IMR-90 (cell line): ENCODE measurements around the gene CHAF1B. TPM values are rescaled to one million over a fixed set of nuclear protein-coding genes. Genes with fewer than 3 reads are reported as not detected.

ENCODE experiments used
- ATAC-seq: fragments of 200-7000 bp; cut with Tn5 transposase; 2 replicates; pipeline ENCODE4 v1.9.1; 2020; ENCODE audit warnings: low read depth, mild to moderate bottlenecking, moderate library complexity
- BruUV-seq: library from RNA; stranded (reverse); fragments of 400-500 nt; replicated peaks from 2 replicates; lab custom pipeline; 2021; lab: Mats Ljungman, UMichigan
- CTCF ChIA-PET: fragments of 300-600 bp; formaldehyde crosslinking; extraction: SDS; loops from one replicate; lab custom pipeline; 2021; ENCODE audit warnings: antibody characterized with exemption; lab: Yijun Ruan, JAX
- POLR2A ChIA-PET: fragments of 300-600 bp; sonication (Branson Sonifier 250); formaldehyde crosslinking; loops from one replicate; lab custom pipeline; 2022; ENCODE audit warnings: antibody characterized with exemption; ENCODE audit not compliant: unreplicated experiment; lab: Charles Lee
- DNase-seq: peaks from one replicate; pipeline ENCODE4 v3.0.0; 2013
- H2AFZ ChIP-seq: replicated peaks from 2 replicates; pipeline ENCODE3; 2013; ENCODE audit warnings: low read length, mild to moderate bottlenecking; ENCODE audit not compliant: poor library complexity
- H2AK5ac ChIP-seq: 2 replicates; pipeline ENCODE4 v1.6.1; 2013; ENCODE audit warnings: low read depth, low read length, inconsistent platforms
- H2AK9ac ChIP-seq: replicated peaks from 2 replicates; pipeline ENCODE3; 2013; ENCODE audit warnings: mild to moderate bottlenecking, low read depth, low read length, moderate library complexity; ENCODE audit not compliant: poor library complexity
- H2BK120ac ChIP-seq: 2 replicates; pipeline ENCODE4 v1.6.1; 2013; ENCODE audit warnings: low read depth, low read length, inconsistent platforms
- H2BK15ac ChIP-seq: 3 replicates; pipeline ENCODE4 v1.6.1; 2013; ENCODE audit warnings: low read depth, low read length, inconsistent platforms
- H2BK20ac ChIP-seq: 2 replicates; pipeline ENCODE4 v1.6.1; 2013; ENCODE audit warnings: low read depth, mild to moderate bottlenecking, inconsistent platforms, low read length, moderate library complexity
- H2BK5ac ChIP-seq: 2 replicates; pipeline ENCODE4 v1.6.1; 2013; ENCODE audit warnings: mild to moderate bottlenecking, low read depth, low read length, inconsistent platforms; ENCODE audit not compliant: poor library complexity, severe bottlenecking
- H3K14ac ChIP-seq: replicated peaks from 2 replicates; pipeline ENCODE4 v1.6.1; 2013; ENCODE audit warnings: low read depth, low read length, inconsistent platforms
- H3K18ac ChIP-seq: 2 replicates; pipeline ENCODE4 v1.6.1; 2013; ENCODE audit warnings: low read depth, low read length, control low read depth
- H3K23ac ChIP-seq: 2 replicates; pipeline ENCODE4 v1.6.1; 2013; ENCODE audit warnings: low read depth, low read length, inconsistent platforms
- H3K27ac ChIP-seq: 2 replicates; pipeline ENCODE4 v1.5.1; 2013; ENCODE audit warnings: mild to moderate bottlenecking, control low read depth, low read length; ENCODE audit not compliant: insufficient read depth
- H3K27me3 ChIP-seq: 2 replicates; pipeline ENCODE4 v1.6.1; 2013; ENCODE audit warnings: low read length; ENCODE audit not compliant: control insufficient read depth, insufficient read depth
- H3K36me3 ChIP-seq: 2 replicates; pipeline ENCODE4 v1.6.1; 2013; ENCODE audit warnings: low read length, mixed read lengths; ENCODE audit not compliant: control insufficient read depth, insufficient read depth
- H3K4ac ChIP-seq: 2 replicates; pipeline ENCODE4 v1.6.1; 2013; ENCODE audit warnings: low read depth, low read length, inconsistent platforms
- H3K4me1 ChIP-seq: 2 replicates; pipeline ENCODE4 v1.6.1; 2013; ENCODE audit warnings: low read length, mixed read lengths; ENCODE audit not compliant: control insufficient read depth, insufficient read depth
- H3K4me2 ChIP-seq: 2 replicates; pipeline ENCODE4 v1.6.1; 2013; ENCODE audit warnings: low read depth, mild to moderate bottlenecking, control low read depth, low read length, moderate library complexity
- H3K4me3 ChIP-seq: 2 replicates; pipeline ENCODE4 v1.5.1; 2013; ENCODE audit warnings: low read depth, mild to moderate bottlenecking, control low read depth, low read length, moderate library complexity; ENCODE audit not compliant: insufficient read depth
- H3K56ac ChIP-seq: 2 replicates; pipeline ENCODE4 v1.6.1; 2013; ENCODE audit warnings: low read length, inconsistent platforms; ENCODE audit not compliant: insufficient read depth; ENCODE audit errors: extremely low read depth
- H3K79me1 ChIP-seq, 2 experiments: 2 replicates each; pipeline ENCODE4 v1.6.1; 2013; ENCODE audit warnings: low read length in 2 of 2, inconsistent platforms in 1 of 2, low read depth in 1 of 2
- H3K9ac ChIP-seq: 2 replicates; pipeline ENCODE4 v1.6.1; 2013; ENCODE audit warnings: low read depth, low read length, control low read depth
- H3K9me1 ChIP-seq: 2 replicates; pipeline ENCODE4 v1.6.1; 2013; ENCODE audit warnings: low read length, inconsistent platforms; ENCODE audit not compliant: insufficient read depth
- H3K9me3 ChIP-seq: 2 replicates; pipeline ENCODE4 v1.6.1; 2013; ENCODE audit warnings: low read length; ENCODE audit not compliant: control insufficient read depth, insufficient read depth
- H4K20me1 ChIP-seq: 2 replicates; pipeline ENCODE4 v1.6.1; 2013; ENCODE audit warnings: low read length, inconsistent platforms; ENCODE audit not compliant: insufficient read depth
- H4K5ac ChIP-seq: 2 replicates; pipeline ENCODE4 v1.6.1; 2013; ENCODE audit warnings: mild to moderate bottlenecking, low read depth, low read length, control low read depth
- H4K8ac ChIP-seq, 2 experiments: 2 replicates each; pipeline ENCODE4 v1.6.1; 2013; ENCODE audit warnings: low read depth in 2 of 2, low read length in 2 of 2, control low read depth in 1 of 2, inconsistent platforms in 1 of 2
- H4K91ac ChIP-seq: 2 replicates; pipeline ENCODE4 v1.6.1; 2013; ENCODE audit warnings: low read depth, low read length, inconsistent platforms; ENCODE audit not compliant: insufficient read depth
- BHLHE40 ChIP-seq: fragments of 150-350 bp; IDR thresholded peaks from 2 replicates; pipeline ENCODE4 v1.6.1; 2016; ENCODE audit warnings: mild to moderate bottlenecking, low read depth, low read length
- CHD1 ChIP-seq: IDR thresholded peaks from 2 replicates; pipeline ENCODE4 v1.6.1; 2012; ENCODE audit warnings: low read depth, low read length, improper control_type of control experiment
- FOS ChIP-seq: fragments of 150-350 bp; IDR thresholded peaks from 2 replicates; pipeline ENCODE4 v1.6.1; 2016; ENCODE audit warnings: low read depth, low read length
- MAFK ChIP-seq: IDR thresholded peaks from 2 replicates; pipeline ENCODE4 v1.6.1; 2012; ENCODE audit warnings: low read depth, low read length, improper control_type of control experiment
- MXI1 ChIP-seq: IDR thresholded peaks from 2 replicates; pipeline ENCODE4 v1.6.1; 2012; ENCODE audit warnings: low read depth, mild to moderate bottlenecking, low read length, moderate library complexity, borderline replicate concordance
- NFE2L2 ChIP-seq: fragments of 150-350 bp; IDR thresholded peaks from 2 replicates; pipeline ENCODE4 v1.6.1; 2016; ENCODE audit warnings: low read depth, mild to moderate bottlenecking, low read length
- RAD21 ChIP-seq: IDR thresholded peaks from 2 replicates; pipeline ENCODE4 v1.6.1; 2012; ENCODE audit warnings: low read length, improper control_type of control experiment
- RCOR1 ChIP-seq: IDR thresholded peaks from 2 replicates; pipeline ENCODE4 v1.6.1; 2012; ENCODE audit warnings: mild to moderate bottlenecking, low read length, improper control_type of control experiment; ENCODE audit not compliant: insufficient replicate concordance
- RFX5 ChIP-seq: IDR thresholded peaks from 2 replicates; pipeline ENCODE4 v1.8.0; 2012; ENCODE audit warnings: low read depth, mild to moderate bottlenecking, low read length, moderate library complexity
- SMC3 ChIP-seq: fragments of 150-350 bp; IDR thresholded peaks from 2 replicates; pipeline ENCODE4 v1.6.1; 2016; ENCODE audit warnings: low read depth, mild to moderate bottlenecking, antibody characterized with exemption, low read length, moderate library complexity
- WGBS, 2 experiments: methylation state at CpG; one replicate each; pipeline versions ENCODE4 v1.1.5 to v1.1.7; 2013; ENCODE audit warnings: missing lambda C conversion rate in 2 of 2; ENCODE audit not compliant: insufficient read length in 1 of 2; ENCODE audit errors: extremely low coverage in 2 of 2; 5-methylcytosine and 5-hydroxymethylcytosine counted together
- dilution Hi-C: fragments of 300-500 bp; cut with HindIII; formaldehyde crosslinking; loops from one replicate; pipeline ENCODE4 v1.14.3; 2018; ENCODE audit warnings: low sequenced_read_pairs; ENCODE audit not compliant: unreplicated experiment
- in situ Hi-C: fragments of 300-500 bp; cut with MboI; formaldehyde crosslinking; loops from 3 replicates; pipeline ENCODE4 v1.14.3; 2019; ENCODE audit warnings: low sequenced_read_pairs, inconsistent platforms, mixed read lengths
- intact Hi-C: fragments of 100-400 bp; cut with micrococcal nuclease; formaldehyde crosslinking; loops from 2 replicates; pipeline ENCODE4 v1.10.0; 2022
- polyA plus RNA-seq, 3 experiments: library from polyadenylated mRNA; depleted of rRNA; stranded (reverse); fragments of >200 nt; gene quantifications; 2 replicates each; pipeline ENCODE4 v1.2.3, GENCODE V29; 2012; ENCODE audit warnings: low replicate concordance in 1 of 3
- total RNA-seq: library from RNA; depleted of rRNA; stranded (reverse); fragments of >200 nt; gene quantifications from 2 replicates; pipeline ENCODE4 v1.2.3, GENCODE V29; 2012
- TF ChIP-seq, protein P1 (sequence below): fragments of 150-350 bp; IDR thresholded peaks from 2 replicates; pipeline ENCODE4 v1.6.1; 2017; ENCODE audit warnings: mild to moderate bottlenecking, antibody characterized with exemption, low read length, low read depth
- TF ChIP-seq, protein P2 (sequence below): conservative IDR thresholded peaks from 2 replicates; pipeline ENCODE4 v1.5.1; 2012; ENCODE audit warnings: mild to moderate bottlenecking, low read depth, low read length, improper control_type of control experiment

CHAF1B gene
- total and polyA plus RNA-seq, 2 of the 4 experiments (the other 2 are of a cell fraction), result 4.5 to 6.4 TPM

DNA sequence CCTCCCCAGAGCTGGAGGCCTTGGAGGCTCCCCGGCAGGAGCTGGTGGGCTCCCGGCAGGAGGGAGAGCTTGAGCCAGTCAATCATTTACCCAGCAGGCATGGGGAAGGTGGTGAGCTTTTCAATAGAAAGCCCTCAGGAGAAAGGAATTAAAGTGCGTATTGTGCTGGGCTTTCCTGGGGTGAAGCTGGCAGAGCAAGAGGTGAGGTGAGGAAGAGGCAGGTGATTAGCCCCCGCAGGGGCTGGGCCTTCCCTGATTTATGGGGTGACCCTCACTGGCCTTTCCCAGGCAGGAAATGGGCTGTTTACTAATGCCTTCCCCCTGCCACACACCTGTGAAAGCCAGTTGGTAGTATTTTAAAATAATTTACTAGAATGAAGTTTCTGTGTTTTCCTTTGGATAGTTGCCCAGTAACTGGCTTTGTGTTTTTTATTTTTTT lies 68.9 kb downstream of the CHAF1B start:
- Histone ChIP-seq H3K9me1 (0 out of 2 replicates have a peak, but pooled peaks cover 2% of the 10 kb centered on the region), H3K4me2 (no peak overlapping the region), H3K56ac (no peak overlapping the region), H4K20me1 (no peaks in the 10 kb centered on the region), H3K4me3 (no peak overlapping the region), H3K14ac (no peak overlapping the region), H3K9ac (no peak overlapping the region), H2AK5ac (no peak overlapping the region), H3K79me1 (no peaks in the 10 kb centered on the region), H3K4me1 (peaks cover 4% of the 10 kb centered on the region; the same call in 1 of the 2 replicates), H4K91ac (no peak overlapping the region), H3K4ac (no peak overlapping the region), H2BK5ac (no peak overlapping the region), H2AFZ (no peak overlapping the region), H3K27ac (no peak overlapping the region), H3K23ac (no peak overlapping the region), H3K27me3 (no peaks in the 10 kb centered on the region), H3K9me3 (no peaks in the 10 kb centered on the region), H4K5ac (no peak overlapping the region), H3K18ac (no peak overlapping the region), H2BK20ac (no peak overlapping the region), H3K36me3 (no peaks in the 10 kb centered on the region), H2BK120ac (no peak overlapping the region), H2AK9ac (no peak overlapping the region), H4K8ac (no peak overlapping the region), H2BK15ac (no peak overlapping the region)
- CTCF ChIA-PET, result interaction anchor here (0.7 to 0.9 kb wide), 2 partner anchors 10 to 70 kb away, joined by 3 read pairs; no protein-coding TSS in a partner anchor
- in situ Hi-C loops, result no loop called here
- 41% methylated on average over 3 of the region's 4 CpGs; no CpG with 5 or more reads in 1 of the 2 experiments for WGBS, 2 experiments
- TF ChIP-seq CHD1 (no peak), RFX5 (no peak), MXI1 (no peak), MAFK (no peak), BHLHE40 (no peak), SMC3 (no peak), RAD21 (no peak), NFE2L2 (no peak), RCOR1 (no peak), FOS (no peak)
- TF ChIP-seq, protein P1, sequence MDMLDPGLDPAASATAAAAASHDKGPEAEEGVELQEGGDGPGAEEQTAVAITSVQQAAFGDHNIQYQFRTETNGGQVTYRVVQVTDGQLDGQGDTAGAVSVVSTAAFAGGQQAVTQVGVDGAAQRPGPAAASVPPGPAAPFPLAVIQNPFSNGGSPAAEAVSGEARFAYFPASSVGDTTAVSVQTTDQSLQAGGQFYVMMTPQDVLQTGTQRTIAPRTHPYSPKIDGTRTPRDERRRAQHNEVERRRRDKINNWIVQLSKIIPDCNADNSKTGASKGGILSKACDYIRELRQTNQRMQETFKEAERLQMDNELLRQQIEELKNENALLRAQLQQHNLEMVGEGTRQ, result no peak
- TF ChIP-seq, protein P2, sequence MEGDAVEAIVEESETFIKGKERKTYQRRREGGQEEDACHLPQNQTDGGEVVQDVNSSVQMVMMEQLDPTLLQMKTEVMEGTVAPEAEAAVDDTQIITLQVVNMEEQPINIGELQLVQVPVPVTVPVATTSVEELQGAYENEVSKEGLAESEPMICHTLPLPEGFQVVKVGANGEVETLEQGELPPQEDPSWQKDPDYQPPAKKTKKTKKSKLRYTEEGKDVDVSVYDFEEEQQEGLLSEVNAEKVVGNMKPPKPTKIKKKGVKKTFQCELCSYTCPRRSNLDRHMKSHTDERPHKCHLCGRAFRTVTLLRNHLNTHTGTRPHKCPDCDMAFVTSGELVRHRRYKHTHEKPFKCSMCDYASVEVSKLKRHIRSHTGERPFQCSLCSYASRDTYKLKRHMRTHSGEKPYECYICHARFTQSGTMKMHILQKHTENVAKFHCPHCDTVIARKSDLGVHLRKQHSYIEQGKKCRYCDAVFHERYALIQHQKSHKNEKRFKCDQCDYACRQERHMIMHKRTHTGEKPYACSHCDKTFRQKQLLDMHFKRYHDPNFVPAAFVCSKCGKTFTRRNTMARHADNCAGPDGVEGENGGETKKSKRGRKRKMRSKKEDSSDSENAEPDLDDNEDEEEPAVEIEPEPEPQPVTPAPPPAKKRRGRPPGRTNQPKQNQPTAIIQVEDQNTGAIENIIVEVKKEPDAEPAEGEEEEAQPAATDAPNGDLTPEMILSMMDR, result no peak
- no TSS peak for BruUV-seq
- dilution Hi-C loops, result no loop called here
- POLR2A ChIA-PET, result no interaction called here
- no peak for DNase-seq
- no peak for ATAC-seq
- intact Hi-C loops, result no loop called here
